DOHH2 (cell line): ENCODE data around the gene RNF222.

Experiments used
- H3F3A ChIP-seq: fragments of 200-600 bp; sonication (generic), shearing (Covaris generic); 2 replicates; pipeline ENCODE4 v1.6.0; 2016; ENCODE audit warnings: antibody characterized with exemption, mild to moderate bottlenecking; ENCODE audit not compliant: control insufficient read depth, insufficient read depth
- H3K27ac ChIP-seq: fragments of 200-600 bp; sonication (generic); 2 replicates; pipeline ENCODE4 v1.5.1; 2014; ENCODE audit warnings: low read depth, mild to moderate bottlenecking, low read length, moderate library complexity
- H3K27me3 ChIP-seq: fragments of 200-600 bp; sonication (generic); 2 replicates; pipeline ENCODE4 v1.6.1; 2014; ENCODE audit warnings: mild to moderate bottlenecking, low read length, mixed read lengths; ENCODE audit not compliant: control insufficient read depth
- H3K36me3 ChIP-seq: fragments of 200-600 bp; sonication (generic); 2 replicates; pipeline ENCODE4 v1.6.1; 2014; ENCODE audit warnings: mild to moderate bottlenecking, low read length, moderate library complexity, mixed read lengths; ENCODE audit not compliant: control insufficient read depth
- H3K4me1 ChIP-seq: fragments of 200-600 bp; sonication (generic); 2 replicates; pipeline ENCODE4 v1.6.1; 2014; ENCODE audit warnings: mild to moderate bottlenecking, low read length, mixed read lengths; ENCODE audit not compliant: control insufficient read depth
- H3K4me2 ChIP-seq: fragments of 200-600 bp; sonication (generic); 2 replicates; pipeline ENCODE4 v1.6.0; 2014; ENCODE audit warnings: mild to moderate bottlenecking, low read length, moderate library complexity
- H3K4me3 ChIP-seq: fragments of 200-600 bp; sonication (generic); 2 replicates; pipeline ENCODE4 v1.5.1; 2014; ENCODE audit warnings: mild to moderate bottlenecking, low read length, mixed read lengths
- H3K79me2 ChIP-seq: fragments of 200-600 bp; sonication (generic); 2 replicates; pipeline ENCODE4 v1.6.1; 2014; ENCODE audit warnings: mild to moderate bottlenecking, low read length, mixed read lengths; ENCODE audit not compliant: control insufficient read depth
- H3K9me2 ChIP-seq: fragments of 200-600 bp; sonication (generic); replicated peaks from 2 replicates; pipeline ENCODE4 v1.6.1; 2014; ENCODE audit warnings: mild to moderate bottlenecking, low read length, mixed read lengths; ENCODE audit not compliant: control insufficient read depth
- H3K9me3 ChIP-seq: fragments of 200-600 bp; sonication (generic); 2 replicates; pipeline ENCODE4 v1.6.1; 2014; ENCODE audit warnings: antibody characterized with exemption, low read length, mixed read lengths; ENCODE audit not compliant: control insufficient read depth, insufficient read depth
- H4K20me1 ChIP-seq: fragments of 200-600 bp; sonication (generic); 2 replicates; pipeline ENCODE4 v1.6.0; 2014; ENCODE audit warnings: low read depth, mild to moderate bottlenecking, antibody characterized with exemption, low read length, moderate library complexity; ENCODE audit not compliant: control insufficient read depth, insufficient read depth
- EZH2phosphoT487 ChIP-seq: fragments of 200-600 bp; sonication (generic); IDR thresholded peaks from 2 replicates; pipeline ENCODE4 v1.6.1; 2017; ENCODE audit warnings: borderline replicate concordance, mild to moderate bottlenecking, antibody characterized with exemption, low read length, moderate library complexity, mixed read lengths
- TF ChIP-seq, protein P1 (sequence below): fragments of 200-600 bp; sonication (generic); IDR thresholded peaks from one replicate; pipeline ENCODE4 v1.5.1; 2014; ENCODE audit warnings: antibody characterized with exemption, mild to moderate bottlenecking, low read depth, low read length; ENCODE audit not compliant: poor library complexity, severe bottlenecking

Gene RNF222

DNA sequence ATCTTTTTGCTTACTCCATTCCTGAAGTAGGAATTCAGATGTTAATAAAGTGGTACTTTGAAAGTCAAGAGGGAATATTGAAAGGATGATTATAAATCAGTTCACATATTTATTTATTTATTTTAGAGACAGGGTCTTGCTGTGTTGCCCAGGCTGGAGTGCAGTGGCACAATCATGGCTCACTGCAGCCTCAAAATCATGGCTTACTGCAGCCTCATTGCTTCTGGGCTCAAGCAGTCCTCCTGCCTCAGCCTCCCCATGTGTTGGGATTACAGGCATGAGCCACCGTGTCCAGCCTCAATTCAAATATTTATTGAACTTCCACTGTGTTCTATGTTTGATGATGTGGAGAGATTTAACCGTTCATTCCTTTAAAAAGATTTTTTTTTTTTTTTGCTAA is 44.7 kb upstream of the RNF222 start:
- H3K4me3 ChIP-seq: no peak overlapping the region
- TF ChIP-seq, protein P1, sequence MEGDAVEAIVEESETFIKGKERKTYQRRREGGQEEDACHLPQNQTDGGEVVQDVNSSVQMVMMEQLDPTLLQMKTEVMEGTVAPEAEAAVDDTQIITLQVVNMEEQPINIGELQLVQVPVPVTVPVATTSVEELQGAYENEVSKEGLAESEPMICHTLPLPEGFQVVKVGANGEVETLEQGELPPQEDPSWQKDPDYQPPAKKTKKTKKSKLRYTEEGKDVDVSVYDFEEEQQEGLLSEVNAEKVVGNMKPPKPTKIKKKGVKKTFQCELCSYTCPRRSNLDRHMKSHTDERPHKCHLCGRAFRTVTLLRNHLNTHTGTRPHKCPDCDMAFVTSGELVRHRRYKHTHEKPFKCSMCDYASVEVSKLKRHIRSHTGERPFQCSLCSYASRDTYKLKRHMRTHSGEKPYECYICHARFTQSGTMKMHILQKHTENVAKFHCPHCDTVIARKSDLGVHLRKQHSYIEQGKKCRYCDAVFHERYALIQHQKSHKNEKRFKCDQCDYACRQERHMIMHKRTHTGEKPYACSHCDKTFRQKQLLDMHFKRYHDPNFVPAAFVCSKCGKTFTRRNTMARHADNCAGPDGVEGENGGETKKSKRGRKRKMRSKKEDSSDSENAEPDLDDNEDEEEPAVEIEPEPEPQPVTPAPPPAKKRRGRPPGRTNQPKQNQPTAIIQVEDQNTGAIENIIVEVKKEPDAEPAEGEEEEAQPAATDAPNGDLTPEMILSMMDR: no peak
- TF ChIP-seq EZH2phosphoT487: no peak
- peaks cover 69% of the 10 kb centered on the region for H3K79me2 ChIP-seq
- no peak overlapping the region for H3K27ac ChIP-seq
- H3K36me3 ChIP-seq: peaks cover 39% of the 10 kb centered on the region
- no peaks in the 10 kb centered on the region for H3K9me3 ChIP-seq
- no peaks in the 10 kb centered on the region for H3K9me2 ChIP-seq
- peaks cover 15% of the 10 kb centered on the region for H3K4me1 ChIP-seq
- H3F3A ChIP-seq: no peaks in the 10 kb centered on the region
- H3K27me3 ChIP-seq: no peaks in the 10 kb centered on the region
- H3K4me2 ChIP-seq: no peak overlapping the region
- H4K20me1 ChIP-seq: peaks cover 3% of the 10 kb centered on the region; the same call in 1 of the 2 replicates

DNA sequence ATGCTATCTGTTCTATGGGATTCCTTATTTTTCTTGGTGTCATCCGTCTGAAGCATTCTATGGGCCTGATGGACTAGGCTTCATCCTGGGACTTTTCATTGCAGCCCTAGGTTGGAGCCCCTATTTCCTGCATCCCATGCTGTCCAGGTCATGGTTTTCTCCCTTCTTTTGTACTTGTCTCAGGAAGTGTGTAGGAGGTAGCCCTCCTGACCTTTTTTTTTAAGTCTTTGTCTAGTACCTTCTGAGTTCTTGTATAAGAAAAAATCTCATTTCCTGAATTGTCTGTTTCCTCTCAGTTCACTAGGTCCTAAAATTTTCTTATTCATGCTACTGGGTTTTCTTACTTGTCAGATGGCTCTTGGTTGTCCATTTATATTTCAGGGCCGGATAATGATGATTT is 44.1 kb upstream of the RNF222 start:
- Histone ChIP-seq H3K4me3 (no peak overlapping the region), H3K4me2 (no peak overlapping the region), H3K9me2 (no peaks in the 10 kb centered on the region), H3K27me3 (no peaks in the 10 kb centered on the region), H3K4me1 (peaks cover 16% of the 10 kb centered on the region), H3K36me3 (peaks cover 35% of the 10 kb centered on the region), H3K9me3 (no peaks in the 10 kb centered on the region), H4K20me1 (peaks cover 3% of the 10 kb centered on the region; the same call in 1 of the 2 replicates), H3K27ac (no peak overlapping the region), H3F3A (no peaks in the 10 kb centered on the region), H3K79me2 (peaks cover 76% of the 10 kb centered on the region)
- TF ChIP-seq, protein P1: no peak
- no peak for TF ChIP-seq EZH2phosphoT487

DNA sequence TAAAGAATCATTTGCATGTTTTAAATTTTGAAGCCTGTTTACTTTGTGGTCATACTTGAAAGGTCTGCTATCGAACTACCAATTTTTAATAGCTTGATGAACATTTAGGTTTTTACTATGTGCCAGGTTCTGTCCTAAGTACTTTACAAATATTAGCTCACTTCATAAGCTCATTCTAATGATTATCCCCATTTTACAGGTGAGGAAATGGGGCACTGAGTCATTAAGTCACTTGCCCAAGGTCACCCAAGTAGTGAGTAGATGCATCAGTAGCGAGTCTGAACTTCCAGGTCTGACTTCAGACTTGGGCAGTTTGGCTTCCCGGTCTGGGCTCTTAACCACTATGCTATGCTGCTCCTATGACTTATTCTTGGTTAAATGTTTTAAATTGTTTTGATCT is 42.1 kb upstream of the RNF222 start:
- Histone ChIP-seq H3K4me3 (no peak overlapping the region), H3K4me2 (no peak overlapping the region), H3K27ac (no peak overlapping the region), H3K9me2 (no peaks in the 10 kb centered on the region), H3K9me3 (no peaks in the 10 kb centered on the region), H3K79me2 (peaks cover 83% of the 10 kb centered on the region), H3F3A (no peaks in the 10 kb centered on the region), H3K4me1 (peaks cover 21% of the 10 kb centered on the region), H3K27me3 (no peaks in the 10 kb centered on the region), H4K20me1 (peaks cover 3% of the 10 kb centered on the region; the same call in 1 of the 2 replicates), H3K36me3 (peaks cover 22% of the 10 kb centered on the region)
- TF ChIP-seq EZH2phosphoT487: no peak
- TF ChIP-seq, protein P1: no peak
